ENCODE measurements around the gene IL1RAPL1.
"Not testable (repeated sequence)": the region's sequence is repeated elsewhere in the genome, so short reads cannot be mapped to it uniquely, and the experiment has no call there.

IL1RAPL1 gene

DNA sequence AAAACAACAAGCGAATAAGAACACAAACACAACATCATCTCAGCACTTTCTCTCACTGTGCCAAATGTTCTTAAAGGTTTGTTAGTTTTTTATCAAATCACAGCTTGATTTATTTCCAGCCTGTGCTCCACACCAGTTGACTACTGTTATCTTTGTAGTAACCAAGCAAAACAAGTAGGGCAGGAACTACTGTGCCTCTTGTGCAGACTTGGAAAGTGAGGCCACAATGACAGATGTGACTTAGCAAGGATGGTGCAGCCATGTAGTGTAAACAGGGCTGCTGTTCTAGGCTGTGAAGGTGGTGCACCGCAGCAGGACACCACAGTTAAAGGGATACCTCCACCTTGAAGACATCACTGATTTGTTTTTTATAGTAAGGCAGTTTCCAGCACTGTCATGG lies 170.0 kb downstream of the IL1RAPL1 start:
- H3K4me1 ChIP-seq (ENCODE audit: control insufficient read depth, insufficient read depth, low read length) = no peaks in the 10 kb centered on the region
- no peaks in the 10 kb centered on the region for H3K36me3 ChIP-seq (ENCODE audit: control insufficient read depth in 2 of 2, insufficient read depth in 2 of 2, low read length in 2 of 2)
- no peak overlapping the region for H3K27ac ChIP-seq (ENCODE audit: low read length)
- H3K9me3 ChIP-seq (ENCODE audit: control insufficient read depth in 2 of 2, low read length in 2 of 2) = no peaks in the 10 kb centered on the region
- H3K4me3 ChIP-seq (ENCODE audit: low read length in 2 of 2) = no peak overlapping the region
- no peak overlapping the region for H3K9ac ChIP-seq (ENCODE audit: low read length in 2 of 2)
- no peaks in the 10 kb centered on the region for H3K27me3 ChIP-seq (ENCODE audit: control insufficient read depth in 1 of 2, insufficient read depth in 2 of 2, low read length in 2 of 2)

DNA sequence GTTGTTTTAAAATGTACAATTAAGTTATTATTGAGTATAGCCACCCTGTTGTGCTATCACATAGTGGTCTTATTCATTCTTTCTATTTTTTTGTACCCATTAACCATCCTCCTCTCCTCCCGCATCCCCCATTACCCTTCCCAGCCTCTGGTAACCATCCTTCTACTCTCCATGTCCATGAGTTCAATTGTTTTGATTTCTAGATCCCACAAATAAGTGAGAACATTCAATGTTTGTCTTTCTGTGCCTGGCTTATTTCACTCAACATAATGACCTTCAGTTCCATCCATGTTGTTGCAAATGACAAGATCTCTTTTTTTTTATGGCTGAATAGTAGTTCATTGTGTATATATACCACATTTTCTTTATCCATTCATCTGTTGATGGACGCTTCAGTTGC lies 179.3 kb downstream of the IL1RAPL1 start:
- not testable (repeated sequence) for H3K27ac ChIP-seq (ENCODE audit: low read length); H3K9ac ChIP-seq (ENCODE audit: low read length in 2 of 2); H3K4me1 ChIP-seq (ENCODE audit: control insufficient read depth, insufficient read depth, low read length); H3K27me3 ChIP-seq (ENCODE audit: control insufficient read depth in 1 of 2, insufficient read depth in 2 of 2, low read length in 2 of 2); H3K4me3 ChIP-seq (ENCODE audit: low read length in 2 of 2); H3K36me3 ChIP-seq (ENCODE audit: control insufficient read depth in 2 of 2, insufficient read depth in 2 of 2, low read length in 2 of 2); H3K9me3 ChIP-seq (ENCODE audit: control insufficient read depth in 2 of 2, low read length in 2 of 2)

DNA sequence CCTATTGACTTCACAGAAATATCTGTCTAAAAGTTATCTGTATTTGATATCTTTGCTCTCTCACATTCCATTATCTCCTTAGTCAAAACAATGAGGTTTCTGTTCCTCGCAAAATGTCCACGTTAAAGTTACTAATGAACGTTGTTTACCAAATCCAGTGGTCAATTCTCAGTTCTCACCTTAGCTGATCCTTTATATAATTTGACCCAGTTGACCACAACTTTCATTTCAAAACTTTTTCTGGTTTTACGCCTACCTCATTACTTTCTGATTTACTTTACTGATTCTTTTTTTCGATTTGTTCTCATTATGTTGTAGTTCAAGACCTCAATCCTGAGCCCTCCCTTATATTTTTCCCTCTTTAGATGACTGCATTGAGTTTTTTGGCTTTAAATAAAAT lies 186.6 kb downstream of the IL1RAPL1 start:
- no peaks in the 10 kb centered on the region for H3K27me3 ChIP-seq (ENCODE audit: control insufficient read depth in 1 of 2, insufficient read depth in 2 of 2, low read length in 2 of 2)
- H3K4me3 ChIP-seq (ENCODE audit: low read length in 2 of 2) = no peak overlapping the region
- H3K9me3 ChIP-seq (ENCODE audit: control insufficient read depth in 2 of 2, low read length in 2 of 2) = no peaks in the 10 kb centered on the region
- H3K27ac ChIP-seq (ENCODE audit: low read length) = no peak overlapping the region
- H3K4me1 ChIP-seq (ENCODE audit: control insufficient read depth, insufficient read depth, low read length) = no peaks in the 10 kb centered on the region
- no peak overlapping the region for H3K9ac ChIP-seq (ENCODE audit: low read length in 2 of 2)
- H3K36me3 ChIP-seq (ENCODE audit: control insufficient read depth in 2 of 2, insufficient read depth in 2 of 2, low read length in 2 of 2) = no peaks in the 10 kb centered on the region

DNA sequence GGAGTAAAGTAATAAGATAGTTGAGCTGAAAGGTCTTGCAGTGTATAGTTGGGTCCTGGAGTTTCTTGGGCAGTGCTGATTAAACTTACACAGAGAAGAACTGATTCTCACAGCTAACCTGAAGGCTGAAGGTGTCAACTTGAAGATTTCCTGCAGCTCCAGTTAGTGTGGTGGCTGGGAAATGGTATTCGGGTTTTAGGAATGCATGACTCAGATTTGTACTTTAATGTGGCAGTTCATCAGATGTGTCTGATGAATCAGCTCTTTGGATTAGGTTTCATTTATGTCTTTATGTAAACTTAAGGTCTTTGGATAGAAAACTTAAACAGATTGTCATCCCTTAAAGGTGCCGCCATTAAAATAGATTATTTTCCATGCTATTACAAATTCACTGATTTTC lies 200.0 kb downstream of the IL1RAPL1 start:
- Histone ChIP-seq H3K9me3 (ENCODE audit: control insufficient read depth in 2 of 2, low read length in 2 of 2) (no peaks in the 10 kb centered on the region), H3K4me3 (ENCODE audit: low read length in 2 of 2) (no peak overlapping the region), H3K9ac (ENCODE audit: low read length in 2 of 2) (no peak overlapping the region), H3K36me3 (ENCODE audit: control insufficient read depth in 2 of 2, insufficient read depth in 2 of 2, low read length in 2 of 2) (no peaks in the 10 kb centered on the region), H3K27me3 (ENCODE audit: control insufficient read depth in 1 of 2, insufficient read depth in 2 of 2, low read length in 2 of 2) (no peaks in the 10 kb centered on the region), H3K4me1 (ENCODE audit: control insufficient read depth, insufficient read depth, low read length) (no peaks in the 10 kb centered on the region), H3K27ac (ENCODE audit: low read length) (no peak overlapping the region)

DNA sequence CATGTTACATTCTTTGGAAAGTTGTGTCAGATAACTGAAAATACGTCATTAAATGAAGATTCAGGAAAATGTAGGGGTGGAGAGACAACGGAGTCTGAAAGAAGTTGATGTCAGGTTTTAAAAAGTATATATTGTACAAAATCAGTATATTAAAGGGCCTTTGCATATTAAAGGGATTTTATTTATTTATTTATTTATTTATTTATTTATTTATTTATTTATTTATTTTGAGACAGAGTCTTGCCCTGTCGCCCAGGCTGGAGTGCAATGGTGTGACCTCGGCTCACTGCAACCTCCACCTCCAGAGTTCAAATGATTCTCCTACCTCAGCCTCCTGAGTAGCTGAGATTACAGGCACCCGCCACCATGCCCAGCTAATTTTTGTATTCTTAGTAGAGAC lies 213.4 kb downstream of the IL1RAPL1 start:
- not testable (repeated sequence) for H3K27ac ChIP-seq (ENCODE audit: low read length); H3K9ac ChIP-seq (ENCODE audit: low read length in 2 of 2); H3K4me1 ChIP-seq (ENCODE audit: control insufficient read depth, insufficient read depth, low read length); H3K36me3 ChIP-seq (ENCODE audit: control insufficient read depth in 2 of 2, insufficient read depth in 2 of 2, low read length in 2 of 2); H3K9me3 ChIP-seq (ENCODE audit: control insufficient read depth in 2 of 2, low read length in 2 of 2); H3K27me3 ChIP-seq (ENCODE audit: control insufficient read depth in 1 of 2, insufficient read depth in 2 of 2, low read length in 2 of 2); H3K4me3 ChIP-seq (ENCODE audit: low read length in 2 of 2)

DNA sequence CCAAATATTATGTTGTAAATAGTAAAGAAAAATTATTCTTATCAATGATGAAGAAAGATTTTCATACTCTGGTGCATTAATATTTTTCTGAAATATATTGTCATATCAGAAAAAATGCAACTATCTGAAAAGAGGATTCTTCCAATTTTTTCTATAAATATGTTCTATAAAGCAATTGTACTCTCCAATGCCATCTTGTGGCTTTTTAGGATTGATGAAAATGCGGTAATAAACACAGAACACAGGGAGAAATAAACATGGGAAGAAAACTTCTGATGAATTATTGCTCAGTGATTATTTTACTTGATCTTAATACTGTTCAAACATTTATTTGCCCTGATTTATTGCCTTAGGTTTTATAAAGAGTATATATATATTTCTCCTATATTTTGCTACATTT lies 215.4 kb downstream of the IL1RAPL1 start:
- Histone ChIP-seq H3K4me1 (ENCODE audit: control insufficient read depth, insufficient read depth, low read length) (no peaks in the 10 kb centered on the region), H3K27ac (ENCODE audit: low read length) (no peak overlapping the region), H3K4me3 (ENCODE audit: low read length in 2 of 2) (no peak overlapping the region), H3K9me3 (ENCODE audit: control insufficient read depth in 2 of 2, low read length in 2 of 2) (no peaks in the 10 kb centered on the region), H3K36me3 (ENCODE audit: control insufficient read depth in 2 of 2, insufficient read depth in 2 of 2, low read length in 2 of 2) (no peaks in the 10 kb centered on the region), H3K9ac (ENCODE audit: low read length in 2 of 2) (no peak overlapping the region), H3K27me3 (ENCODE audit: control insufficient read depth in 1 of 2, insufficient read depth in 2 of 2, low read length in 2 of 2) (no peaks in the 10 kb centered on the region)

DNA sequence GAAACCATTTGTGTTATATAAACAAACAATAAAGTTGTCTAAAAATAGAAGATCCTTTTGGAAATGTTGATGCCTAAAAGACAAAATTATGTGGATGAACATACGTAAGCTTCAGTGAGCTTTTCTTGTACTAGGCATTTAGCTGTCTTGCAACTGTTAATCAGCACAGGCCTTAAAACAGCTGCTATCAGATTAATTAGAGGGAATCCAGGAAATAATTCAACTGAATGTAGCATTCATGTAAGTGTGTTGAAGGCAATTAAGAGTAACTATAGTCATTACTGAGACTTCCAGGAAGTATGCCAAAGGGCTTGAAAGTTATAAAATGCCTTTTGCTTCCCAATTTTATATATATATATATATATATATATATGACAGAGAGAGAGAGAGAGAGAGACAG lies 248.7 kb downstream of the IL1RAPL1 start:
- no peak overlapping the region for H3K9ac ChIP-seq (ENCODE audit: low read length in 2 of 2)
- no peaks in the 10 kb centered on the region for H3K9me3 ChIP-seq (ENCODE audit: control insufficient read depth in 2 of 2, low read length in 2 of 2)
- H3K27ac ChIP-seq (ENCODE audit: low read length) = no peak overlapping the region

DNA sequence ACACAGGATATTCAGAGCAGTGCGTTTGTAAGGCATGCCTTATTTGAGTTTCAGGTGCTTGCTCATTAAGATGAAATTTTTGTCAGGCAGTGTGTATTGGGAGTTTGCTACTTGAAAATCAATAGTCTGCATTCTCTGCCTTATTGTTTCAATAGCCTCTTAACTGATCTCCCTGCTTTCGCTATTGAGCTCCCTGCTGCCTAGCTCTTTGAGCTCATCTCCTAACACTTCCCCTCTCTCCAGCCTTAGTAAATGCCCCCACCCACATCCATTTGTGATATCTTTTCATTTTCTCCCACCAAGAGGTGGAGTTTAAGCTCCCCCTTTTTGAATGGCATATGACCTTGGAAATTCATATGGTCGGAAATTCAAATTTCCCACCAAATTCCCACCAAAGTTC lies 256.6 kb downstream of the IL1RAPL1 start:
- H3K36me3 ChIP-seq (ENCODE audit: control insufficient read depth in 2 of 2, insufficient read depth in 2 of 2, low read length in 2 of 2) = no peaks in the 10 kb centered on the region
- H3K4me1 ChIP-seq (ENCODE audit: control insufficient read depth, insufficient read depth, low read length) = no peaks in the 10 kb centered on the region
- no peak overlapping the region for H3K4me3 ChIP-seq (ENCODE audit: low read length in 2 of 2)
- no peaks in the 10 kb centered on the region for H3K9me3 ChIP-seq (ENCODE audit: control insufficient read depth in 2 of 2, low read length in 2 of 2)
- H3K9ac ChIP-seq (ENCODE audit: low read length in 2 of 2) = no peak overlapping the region
- no peak overlapping the region for H3K27ac ChIP-seq (ENCODE audit: low read length)
- no peaks in the 10 kb centered on the region for H3K27me3 ChIP-seq (ENCODE audit: control insufficient read depth in 1 of 2, insufficient read depth in 2 of 2, low read length in 2 of 2)

More for the DNA sequence above, 248.7 kb downstream of the IL1RAPL1 start:
- Histone ChIP-seq H3K36me3 (ENCODE audit: control insufficient read depth in 2 of 2, insufficient read depth in 2 of 2, low read length in 2 of 2) (no peaks in the 10 kb centered on the region), H3K4me3 (ENCODE audit: low read length in 2 of 2) (no peak overlapping the region), H3K27me3 (ENCODE audit: control insufficient read depth in 1 of 2, insufficient read depth in 2 of 2, low read length in 2 of 2) (no peaks in the 10 kb centered on the region), H3K4me1 (ENCODE audit: control insufficient read depth, insufficient read depth, low read length) (no peaks in the 10 kb centered on the region)

DNA sequence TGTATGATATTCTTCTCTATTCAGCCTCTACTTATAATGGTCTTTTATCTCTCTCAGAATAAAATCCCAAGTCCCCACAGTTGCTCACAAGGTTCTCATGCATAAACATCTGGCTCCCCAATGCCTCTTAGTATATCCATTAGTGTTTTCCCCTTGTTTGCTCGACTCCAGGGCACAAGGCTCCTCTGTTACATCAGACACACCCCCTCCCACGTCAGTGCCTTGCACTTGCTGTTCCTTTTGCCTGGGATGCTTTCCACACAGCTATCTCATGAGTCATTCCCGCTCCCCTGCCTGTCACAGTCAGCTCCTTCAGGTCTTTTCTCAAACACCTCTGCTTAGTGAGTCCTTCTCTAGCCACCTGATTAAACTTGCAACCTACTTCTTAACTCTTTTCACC lies 260.2 kb downstream of the IL1RAPL1 start:
- Histone ChIP-seq H3K27ac (ENCODE audit: low read length) (no peak overlapping the region), H3K27me3 (ENCODE audit: control insufficient read depth in 1 of 2, insufficient read depth in 2 of 2, low read length in 2 of 2) (no peaks in the 10 kb centered on the region)

DNA sequence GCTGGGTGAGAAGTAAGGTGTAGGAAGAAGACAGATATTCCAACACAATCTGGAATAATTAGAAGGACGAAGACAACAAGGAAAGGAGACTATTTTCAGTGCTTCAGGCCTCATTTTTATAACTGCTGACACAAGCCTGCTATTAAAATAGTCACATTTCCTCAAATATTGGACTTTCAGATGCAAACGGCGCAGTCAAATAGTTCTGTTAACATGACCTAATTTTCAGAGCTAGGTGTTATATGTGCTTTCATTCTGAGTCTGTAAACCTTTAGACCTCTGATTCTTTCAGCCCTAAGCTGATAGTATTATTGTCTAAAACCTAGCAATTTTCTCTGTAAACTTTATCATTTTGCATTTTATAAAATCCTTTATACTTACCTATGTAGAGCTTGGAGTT lies 261.5 kb downstream of the IL1RAPL1 start:
- H3K36me3 ChIP-seq (ENCODE audit: control insufficient read depth in 2 of 2, insufficient read depth in 2 of 2, low read length in 2 of 2) = no peaks in the 10 kb centered on the region
- H3K9me3 ChIP-seq (ENCODE audit: control insufficient read depth in 2 of 2, low read length in 2 of 2) = no peaks in the 10 kb centered on the region
- no peaks in the 10 kb centered on the region for H3K4me1 ChIP-seq (ENCODE audit: control insufficient read depth, insufficient read depth, low read length)
- H3K4me3 ChIP-seq (ENCODE audit: low read length in 2 of 2) = no peak overlapping the region
- H3K27ac ChIP-seq (ENCODE audit: low read length) = no peak overlapping the region
- no peak overlapping the region for H3K9ac ChIP-seq (ENCODE audit: low read length in 2 of 2)
- H3K27me3 ChIP-seq (ENCODE audit: control insufficient read depth in 1 of 2, insufficient read depth in 2 of 2, low read length in 2 of 2) = no peaks in the 10 kb centered on the region

More for the DNA sequence above, 260.2 kb downstream of the IL1RAPL1 start:
- H3K9me3 ChIP-seq (ENCODE audit: control insufficient read depth in 2 of 2, low read length in 2 of 2) = no peaks in the 10 kb centered on the region
- H3K4me1 ChIP-seq (ENCODE audit: control insufficient read depth, insufficient read depth, low read length) = no peaks in the 10 kb centered on the region
- H3K4me3 ChIP-seq (ENCODE audit: low read length in 2 of 2) = no peak overlapping the region
- no peak overlapping the region for H3K9ac ChIP-seq (ENCODE audit: low read length in 2 of 2)
- H3K36me3 ChIP-seq (ENCODE audit: control insufficient read depth in 2 of 2, insufficient read depth in 2 of 2, low read length in 2 of 2) = no peaks in the 10 kb centered on the region

DNA sequence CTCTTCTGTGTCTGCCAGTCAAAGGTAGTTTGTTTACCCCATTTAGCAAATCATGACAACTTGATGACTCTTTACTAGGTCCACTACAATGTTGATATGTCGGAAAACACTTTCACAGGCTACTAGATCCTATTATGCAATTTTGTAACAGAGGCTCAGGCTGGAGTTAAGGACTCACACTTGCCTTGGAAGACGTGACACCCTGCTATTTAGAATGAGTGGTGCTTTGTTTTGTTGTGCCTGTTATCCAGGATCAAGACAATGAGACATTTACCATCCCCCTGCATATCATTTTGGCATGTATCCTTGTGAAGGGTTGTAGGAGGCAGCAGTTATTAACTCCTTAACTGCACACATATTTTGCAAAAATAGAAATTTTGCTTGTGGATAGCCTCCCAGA lies 263.7 kb downstream of the IL1RAPL1 start:
- H3K27me3 ChIP-seq (ENCODE audit: control insufficient read depth in 1 of 2, insufficient read depth in 2 of 2, low read length in 2 of 2) = no peaks in the 10 kb centered on the region

DNA sequence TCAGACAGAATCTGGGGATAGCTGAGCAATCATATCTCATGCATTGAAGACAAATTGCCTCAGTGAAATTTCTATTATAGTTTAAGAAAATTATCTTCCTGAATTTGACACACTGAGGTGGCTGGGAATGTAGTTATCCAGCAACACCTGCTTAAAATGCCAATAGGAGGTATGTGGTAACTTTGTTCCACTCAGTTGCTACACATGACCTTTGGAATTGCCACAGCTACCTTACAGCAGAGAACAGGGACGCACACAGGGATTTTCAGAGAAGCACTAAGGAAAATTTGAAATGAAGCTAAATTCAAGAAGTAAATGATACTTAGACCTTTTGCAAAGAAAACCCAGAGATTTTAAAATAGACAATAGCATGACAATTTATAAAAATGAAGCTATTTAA lies 264.6 kb downstream of the IL1RAPL1 start:
- Histone ChIP-seq H3K27me3 (ENCODE audit: control insufficient read depth in 1 of 2, insufficient read depth in 2 of 2, low read length in 2 of 2) (no peaks in the 10 kb centered on the region), H3K4me1 (ENCODE audit: control insufficient read depth, insufficient read depth, low read length) (no peaks in the 10 kb centered on the region), H3K9me3 (ENCODE audit: control insufficient read depth in 2 of 2, low read length in 2 of 2) (no peaks in the 10 kb centered on the region), H3K27ac (ENCODE audit: low read length) (no peak overlapping the region), H3K36me3 (ENCODE audit: control insufficient read depth in 2 of 2, insufficient read depth in 2 of 2, low read length in 2 of 2) (no peaks in the 10 kb centered on the region), H3K9ac (ENCODE audit: low read length in 2 of 2) (no peak overlapping the region), H3K4me3 (ENCODE audit: low read length in 2 of 2) (no peak overlapping the region)

More for the DNA sequence above, 263.7 kb downstream of the IL1RAPL1 start:
- Histone ChIP-seq H3K9me3 (ENCODE audit: control insufficient read depth in 2 of 2, low read length in 2 of 2) (no peaks in the 10 kb centered on the region), H3K36me3 (ENCODE audit: control insufficient read depth in 2 of 2, insufficient read depth in 2 of 2, low read length in 2 of 2) (no peaks in the 10 kb centered on the region), H3K27ac (ENCODE audit: low read length) (no peak overlapping the region), H3K9ac (ENCODE audit: low read length in 2 of 2) (no peak overlapping the region), H3K4me1 (ENCODE audit: control insufficient read depth, insufficient read depth, low read length) (no peaks in the 10 kb centered on the region), H3K4me3 (ENCODE audit: low read length in 2 of 2) (no peak overlapping the region)

All from stomach smooth muscle (tissue), 2 donors.